ENCODE results near the gene PRM2.

PRM2 gene

GRCh38 chr16:11225677-11226549, 50.4 kb downstream of the PRM2 start:
- DNase-seq, result no peak
